ENCODE measurements around the gene CXorf66. TPM values are rescaled to one million over a fixed set of nuclear protein-coding genes. Genes with fewer than 3 reads are reported as not detected.
"Not testable (repeated sequence)": the region's sequence is repeated elsewhere in the genome, so short reads cannot be mapped to it uniquely, and the experiment has no call there.

CXorf66 gene
- total RNA-seq, 1 donor from 2014 or later = not detected

DNA sequence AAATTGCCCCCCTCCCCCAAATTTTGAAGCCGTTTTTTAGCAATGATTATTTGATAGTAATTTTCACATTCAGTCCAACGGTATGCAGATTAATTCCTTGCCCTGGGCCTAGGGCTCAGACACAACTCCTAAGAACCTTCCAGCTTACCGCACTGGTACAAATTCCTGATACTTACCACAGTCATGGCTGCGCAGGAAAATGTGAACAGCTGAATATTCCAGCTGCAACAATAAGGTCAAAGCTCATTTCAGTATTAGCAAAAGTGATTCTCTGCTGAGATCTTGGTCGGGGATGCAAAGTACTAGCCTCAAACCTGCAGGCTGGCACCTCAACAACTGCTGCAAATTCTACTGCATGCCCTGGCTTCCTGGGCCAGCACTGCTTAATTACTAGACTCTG lies 35.4 kb downstream of the CXorf66 start:
- no peak for DNase-seq (ENCODE audit: low read depth, low spot score)

GRCh38 chrX:139924696-139925095 lies 40.6 kb downstream of the CXorf66 start:
- peak; percentile 47 for DNase-seq (ENCODE audit: low read depth, low spot score)

GRCh38 chrX:139924069-139924695 lies 41.1 kb downstream of the CXorf66 start:
- no peak for DNase-seq (ENCODE audit: low read depth, low spot score)

- DNase-seq (ENCODE audit: low read depth, low spot score) = not testable (repeated sequence)
Observed at GRCh38 chrX:139921142-139921541, 44.2 kb downstream of the CXorf66 start.

DNA sequence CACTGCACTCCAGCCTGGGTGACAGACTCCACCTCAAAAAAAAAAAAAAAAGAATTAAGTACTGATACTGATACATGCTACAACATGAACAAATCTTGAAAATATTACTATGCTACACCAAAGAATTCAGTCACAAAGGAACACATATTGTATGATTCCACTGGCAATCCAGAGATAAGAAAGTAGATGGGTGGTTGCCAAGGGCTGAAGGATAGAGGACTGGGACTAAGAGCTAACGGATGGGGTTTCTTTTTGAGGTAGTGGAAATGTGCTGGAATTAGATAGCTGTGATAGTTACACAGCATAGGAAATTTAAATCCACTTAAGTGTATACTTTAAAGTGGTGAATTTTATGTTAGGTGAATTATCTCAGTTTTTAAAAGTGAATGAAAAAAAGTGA lies 45.0 kb downstream of the CXorf66 start:
- DNase-seq (ENCODE audit: low read depth, low spot score) = no peak

- DNase-seq (ENCODE audit: low read depth, low spot score) = no peak
Observed at GRCh38 chrX:139914421-139914820, 50.9 kb downstream of the CXorf66 start.

- DNase-seq (ENCODE audit: low read depth, low spot score) = no peak
Observed at GRCh38 chrX:139909712-139910111, 55.6 kb downstream of the CXorf66 start.

- DNase-seq (ENCODE audit: low read depth, low spot score) = no peak
Observed at GRCh38 chrX:139907078-139907477, 58.2 kb downstream of the CXorf66 start.

GRCh38 chrX:139905743-139906142 lies 59.6 kb downstream of the CXorf66 start:
- no peak for DNase-seq (ENCODE audit: low read depth, low spot score)

Other genes starting within 250 kb of the CXorf66 start
- 72.7 TPM in 2 replicates for gene ATP11C, start 32.5 kb downstream of the CXorf66 start, total RNA-seq

All from pulmonary artery endothelial cell (primary cell).